Hepatocyte (in vitro differentiated cells): ENCODE measurements around the gene CDYL. TPM values are rescaled to one million over a fixed set of nuclear protein-coding genes. Genes with fewer than 3 reads are reported as not detected.
A peak's percentile ranks its signal among the peaks of the same experiment; 100 is the strongest.

Experiments
- DNase-seq: peaks from one replicate; pipeline ENCODE4 v3.0.0-alpha.2; 2016; ENCODE audit warnings: low spot score
- H2AFZ ChIP-seq: fragments of 200-600 bp; sonication (generic); 2 replicates; pipeline ENCODE4 v1.6.0; 2016; ENCODE audit warnings: antibody characterized with exemption, mild to moderate bottlenecking
- H3K27ac ChIP-seq: fragments of 200-600 bp; sonication (generic); 2 replicates; pipeline ENCODE4 v1.5.1; 2016; ENCODE audit warnings: mild to moderate bottlenecking
- H3K27me3 ChIP-seq: fragments of 200-600 bp; sonication (generic); 2 replicates; pipeline ENCODE4 v1.6.1; 2016
- H3K36me3 ChIP-seq: fragments of 200-600 bp; sonication (generic); replicated peaks from 2 replicates; pipeline ENCODE4 v1.5.1; 2016; ENCODE audit warnings: low read depth; ENCODE audit not compliant: insufficient read depth
- H3K4me1 ChIP-seq: fragments of 200-600 bp; sonication (generic); 2 replicates; pipeline ENCODE4 v1.5.1; 2016; ENCODE audit warnings: mild to moderate bottlenecking, moderate library complexity; ENCODE audit not compliant: insufficient read depth
- H3K4me2 ChIP-seq: fragments of 200-600 bp; sonication (generic); 2 replicates; pipeline ENCODE4 v1.6.0; 2016
- H3K4me3 ChIP-seq: fragments of 200-600 bp; sonication (generic); 2 replicates; pipeline ENCODE4 v1.5.1; 2016; ENCODE audit warnings: mild to moderate bottlenecking
- H3K79me2 ChIP-seq: fragments of 200-600 bp; sonication (generic); 2 replicates; pipeline ENCODE4 v1.6.0; 2017; ENCODE audit warnings: mild to moderate bottlenecking
- H3K9me2 ChIP-seq: fragments of 200-600 bp; sonication (generic); replicated peaks from 2 replicates; pipeline ENCODE4 v1.6.0; 2017; ENCODE audit warnings: mild to moderate bottlenecking; ENCODE audit not compliant: insufficient read depth
- H3K9me3 ChIP-seq: fragments of 200-600 bp; sonication (generic); 2 replicates; pipeline ENCODE4 v1.5.1; 2016; ENCODE audit warnings: low read depth, mild to moderate bottlenecking
- H4K20me1 ChIP-seq: fragments of 200-600 bp; sonication (generic); 2 replicates; pipeline ENCODE4 v1.6.0; 2016; ENCODE audit warnings: mild to moderate bottlenecking; ENCODE audit not compliant: insufficient read depth, poor library complexity, severe bottlenecking
- CTCF ChIP-seq: fragments of 200-600 bp; sonication (generic); IDR thresholded peaks from 2 replicates; pipeline ENCODE4 v1.5.1; 2016; ENCODE audit warnings: antibody characterized with exemption, mild to moderate bottlenecking; ENCODE audit not compliant: poor library complexity
- EZH2 ChIP-seq: fragments of 200-600 bp; sonication (generic); IDR thresholded peaks from 2 replicates; pipeline ENCODE4 v1.6.1; 2016; ENCODE audit warnings: antibody characterized with exemption, mild to moderate bottlenecking, borderline replicate concordance
- EZH2phosphoT487 ChIP-seq: fragments of 200-600 bp; sonication (generic); IDR thresholded peaks from one replicate; pipeline ENCODE4 v1.6.1; 2018; ENCODE audit warnings: antibody characterized with exemption, mild to moderate bottlenecking, low read depth, moderate library complexity; ENCODE audit not compliant: unreplicated experiment, severe bottlenecking
- WGBS: methylation state at CpG from one replicate; pipeline ENCODE4 v1.1.6; 2016; ENCODE audit warnings: low lambda C conversion rate; ENCODE audit errors: missing lambda C conversion rate; 5-methylcytosine and 5-hydroxymethylcytosine counted together
- polyA plus RNA-seq: library from polyadenylated mRNA; unstranded; fragments of >200 nt; fragmentation: Nextera tagmentation; extraction: Ambion mirVana; gene quantifications from 2 replicates; pipeline ENCODE4 v1.2.1, GENCODE V29; 2016
- total RNA-seq: library from RNA; depleted of rRNA; stranded (reverse); fragments of >200 nt; gene quantifications from 2 replicates; pipeline ENCODE4 v1.2.3, GENCODE V29; 2014

CDYL gene
- total and polyA plus RNA-seq, 2 experiments from 2014 or later = 25.3 to 30.4 TPM

- no peaks in the 10 kb centered on the region for H3K27me3 ChIP-seq
- TF ChIP-seq EZH2phosphoT487 (no peak), EZH2 (no peak), CTCF (peak; percentile 35)
- H3K9me3 ChIP-seq = no peaks in the 10 kb centered on the region
- 79% methylated on average over 18 of the region's 18 CpGs for WGBS
- H3K4me1 ChIP-seq = no peaks in the 10 kb centered on the region
- peaks cover 81% of the 10 kb centered on the region for H4K20me1 ChIP-seq
- no peak overlapping the region for H3K27ac ChIP-seq
- H3K79me2 ChIP-seq = peaks cover 98% of the 10 kb centered on the region
- no peak overlapping the region for H3K4me2 ChIP-seq
- peak; percentile 27 for DNase-seq
- H2AFZ ChIP-seq = no peak overlapping the region
- H3K36me3 ChIP-seq = no peaks in the 10 kb centered on the region
- no peak overlapping the region for H3K4me3 ChIP-seq
- H3K9me2 ChIP-seq = no peaks in the 10 kb centered on the region
Observed at GRCh38 chr6:4805553-4806336, 29.5 kb downstream of the CDYL start.

- H3K36me3 ChIP-seq = no peaks in the 10 kb centered on the region
- peaks cover 98% of the 10 kb centered on the region for H3K79me2 ChIP-seq
- TF ChIP-seq EZH2 = no peak
- TF ChIP-seq CTCF = no peak
- no peak overlapping the region for H3K27ac ChIP-seq
- no peak overlapping the region for H3K4me2 ChIP-seq
- H3K27me3 ChIP-seq = no peaks in the 10 kb centered on the region
- H3K4me1 ChIP-seq = peaks cover 5% of the 10 kb centered on the region
- H3K4me3 ChIP-seq = no peak overlapping the region
- WGBS = 77% methylated on average over 7 of the region's 7 CpGs
- no peak overlapping the region for H2AFZ ChIP-seq
- no peaks in the 10 kb centered on the region for H3K9me3 ChIP-seq
- DNase-seq = no peak
- H4K20me1 ChIP-seq = peaks cover 80% of the 10 kb centered on the region
- H3K9me2 ChIP-seq = no peaks in the 10 kb centered on the region
Observed at GRCh38 chr6:4806337-4806725, 30.1 kb downstream of the CDYL start.

GRCh38 chr6:4806791-4807190, 30.6 kb downstream of the CDYL start:
- Histone ChIP-seq H3K4me1 (peaks cover 5% of the 10 kb centered on the region), H4K20me1 (peaks cover 76% of the 10 kb centered on the region), H3K27ac (no peak overlapping the region), H3K79me2 (peaks cover 98% of the 10 kb centered on the region), H3K27me3 (no peaks in the 10 kb centered on the region), H3K4me3 (no peak overlapping the region), H2AFZ (no peak overlapping the region), H3K4me2 (no peak overlapping the region), H3K36me3 (no peaks in the 10 kb centered on the region), H3K9me2 (no peaks in the 10 kb centered on the region), H3K9me3 (no peaks in the 10 kb centered on the region)
- TF ChIP-seq CTCF (no peak), EZH2 (no peak), EZH2phosphoT487 (no peak)
- DNase-seq = no peak
- 84% methylated on average over 9 of the region's 9 CpGs for WGBS
